ENCODE measurements around the gene SLAMF6.

Gene SLAMF6

DNA sequence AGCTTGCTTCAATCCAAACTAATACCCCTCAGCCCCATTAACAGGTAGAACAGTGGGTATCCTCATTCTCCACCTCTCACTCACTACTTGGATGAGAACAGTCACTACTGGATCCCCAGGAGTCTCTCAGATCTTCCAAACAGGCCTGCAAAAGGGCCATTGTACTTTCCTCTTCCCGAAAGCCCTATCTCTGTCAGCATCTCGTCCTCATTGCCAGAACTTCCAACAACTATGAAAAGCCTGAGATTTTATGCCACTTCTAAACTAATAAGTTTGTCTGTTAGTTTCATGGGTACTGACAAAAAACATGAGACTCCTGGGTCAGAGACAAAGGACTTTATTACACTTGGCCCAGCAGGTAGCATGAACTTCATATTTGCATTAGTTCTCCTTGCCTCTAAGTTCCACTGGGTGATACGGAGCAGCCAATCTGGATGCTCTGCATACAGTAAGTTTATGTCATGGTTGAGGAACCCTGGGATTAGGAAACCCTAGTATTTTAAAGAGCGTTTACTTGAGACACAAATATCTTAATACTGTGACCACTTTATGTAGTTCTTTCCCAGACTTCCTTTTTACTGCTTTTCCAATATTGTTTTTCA lies 84.6 kb downstream of the SLAMF6 start:
- no peak overlapping the region for H3K4me3 ChIP-seq (ENCODE audit: low read depth, low read length)
- no peak for TF ChIP-seq CTCF (IDR thresholded peaks at IDR 0.05; ENCODE audit: low read depth, low read length)
- no peaks in the 10 kb centered on the region for H3K36me3 ChIP-seq
- no peak for DNase-seq
- no peak overlapping the region for H3K27ac ChIP-seq
- peaks cover 46% of the 10 kb centered on the region for H3K27me3 ChIP-seq (ENCODE audit: insufficient read depth, low read depth, severe bottlenecking)
- H3K9me3 ChIP-seq (ENCODE audit: severe bottlenecking): no peaks in the 10 kb centered on the region

DNA sequence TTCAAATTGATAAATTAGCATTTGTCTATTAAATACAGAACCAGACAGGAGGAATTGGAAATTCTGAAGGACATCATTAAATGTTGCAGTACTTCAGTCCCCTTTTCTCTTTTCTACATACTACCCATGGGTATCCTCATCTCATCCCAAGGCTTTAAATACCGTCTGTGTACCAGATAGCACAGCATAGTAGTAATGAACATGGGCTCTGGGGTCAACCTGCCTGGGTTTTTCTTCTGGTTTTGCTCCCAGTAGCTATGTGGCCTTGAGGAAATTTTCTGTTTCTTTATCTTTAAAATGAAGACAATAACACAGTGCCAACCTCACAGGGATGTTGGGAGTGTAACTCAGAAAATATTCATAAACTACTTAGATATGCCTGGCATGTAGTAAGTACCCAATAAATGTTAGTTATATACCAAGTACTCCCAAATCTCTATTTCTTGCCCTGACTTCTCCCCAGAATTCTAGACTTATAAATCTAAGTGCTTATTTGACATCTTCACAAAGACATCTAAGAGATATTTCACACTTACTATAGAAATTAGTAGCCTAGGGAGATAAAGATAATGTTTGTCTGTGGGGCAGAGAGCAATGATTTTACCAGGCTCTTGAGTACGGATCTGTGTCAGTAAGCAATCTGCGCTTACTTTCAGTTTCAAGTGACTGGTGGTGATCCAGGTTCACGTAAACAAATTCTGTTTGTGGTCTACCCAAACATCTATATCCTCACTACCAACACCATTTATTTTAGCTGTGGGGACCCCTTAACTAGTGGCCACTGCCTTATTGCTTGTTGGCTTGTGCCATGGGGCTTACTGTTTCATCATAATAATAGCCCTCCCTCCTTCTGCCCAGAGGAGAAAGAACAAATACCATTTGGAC lies 85.4 kb downstream of the SLAMF6 start:
- Histone ChIP-seq H3K9me3 (ENCODE audit: severe bottlenecking) (no peaks in the 10 kb centered on the region), H3K4me3 (ENCODE audit: low read depth, low read length) (no peak overlapping the region), H3K27ac (no peak overlapping the region), H3K36me3 (no peaks in the 10 kb centered on the region), H3K27me3 (ENCODE audit: insufficient read depth, low read depth, severe bottlenecking) (peaks cover 39% of the 10 kb centered on the region)
- TF ChIP-seq CTCF (IDR thresholded peaks at IDR 0.05; ENCODE audit: low read depth, low read length): no peak
- no peak for DNase-seq

DNA sequence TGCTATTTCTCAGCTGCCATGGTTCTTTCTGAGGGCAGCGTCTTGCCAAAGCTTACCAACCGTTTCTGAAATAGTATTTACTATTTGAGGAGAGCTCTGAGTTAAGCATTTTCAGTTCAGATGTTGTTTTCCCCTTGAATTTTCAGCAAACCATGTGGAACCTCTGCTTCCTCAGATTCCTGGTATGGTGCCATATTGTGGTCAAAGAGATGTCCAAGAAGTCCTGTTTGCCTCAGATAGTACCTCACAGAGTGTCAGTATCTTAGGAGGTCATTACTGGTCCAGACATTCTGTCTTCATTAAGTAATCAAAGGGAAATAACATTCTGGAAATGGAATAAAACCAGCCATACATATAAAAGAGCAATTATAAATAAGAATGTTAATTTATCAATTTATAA lies 86.1 kb downstream of the SLAMF6 start:
- no peak overlapping the region for H3K4me3 ChIP-seq (ENCODE audit: low read depth, low read length)
- no peaks in the 10 kb centered on the region for H3K36me3 ChIP-seq
- no peak for TF ChIP-seq CTCF (IDR thresholded peaks at IDR 0.05; ENCODE audit: low read depth, low read length)
- no peak for DNase-seq
- no peak overlapping the region for H3K27ac ChIP-seq
- no peaks in the 10 kb centered on the region for H3K9me3 ChIP-seq (ENCODE audit: severe bottlenecking)
- H3K27me3 ChIP-seq (ENCODE audit: insufficient read depth, low read depth, severe bottlenecking): peaks cover 32% of the 10 kb centered on the region

Data from WERI-Rb-1 (cell line).